Ovary (tissue), 9 donors: Measurements from ENCODE around the gene STK39. TPM values are rescaled to one million over a fixed set of nuclear protein-coding genes. Genes with fewer than 3 reads are reported as not detected.

ENCODE experiments used
- DNase-seq, 5 donors: peaks; one replicate each; pipeline ENCODE4 v3.0.0-alpha.2; 2019 to 2020
- H3K27ac ChIP-seq, 2 donors: fragments of 200-600 bp; one replicate each; pipeline versions ENCODE4 v1.5.1 to v1.8.0; 2019 to 2022
- H3K27me3 ChIP-seq: fragments of 200-600 bp; one replicate; pipeline ENCODE4 v1.8.0; 2022
- H3K36me3 ChIP-seq: fragments of 200-600 bp; sonication (generic); one replicate; pipeline ENCODE4 v1.5.1; 2019
- H3K4me1 ChIP-seq: one replicate; pipeline ENCODE4 v1.8.1; 2013; ENCODE audit warnings: mild to moderate bottlenecking, moderate library complexity; ENCODE audit not compliant: insufficient read depth
- H3K4me3 ChIP-seq: fragments of 200-600 bp; sonication (generic); one replicate; pipeline ENCODE4 v1.5.1; 2017
- H3K9me3 ChIP-seq, 2 donors: fragments of 200-600 bp in 1 of 2; sonication (generic) in 1 of 2; one replicate each; pipeline versions ENCODE4 v1.5.1 to v1.8.1; 2013 to 2019; ENCODE audit warnings: mild to moderate bottlenecking in 1 of 2, moderate library complexity in 1 of 2
- EP300 ChIP-seq: sonication (generic); formaldehyde crosslinking; IDR thresholded peaks from one replicate; pipeline ENCODE4 v1.6.1; 2017; ENCODE audit warnings: antibody characterized with exemption
- POLR2A ChIP-seq: fragments of 450-650 bp; IDR thresholded peaks from one replicate; pipeline ENCODE4 v1.6.1; 2017; ENCODE audit warnings: antibody characterized with exemption, mild to moderate bottlenecking, moderate library complexity
- WGBS, 3 donors: extraction: QIAGEN DNeasy Blood & Tissue Kit in 1 of 3; methylation state at CpG; one replicate each; pipeline versions ENCODE4 v1.1.5 to v1.1.7; 2013 to 2017; 5-methylcytosine and 5-hydroxymethylcytosine counted together
- intact Hi-C, 4 donors: fragments of 100-400 bp; cut with DNase I; formaldehyde crosslinking; loops; one replicate each; pipeline versions ENCODE4 v1.11.0 to v1.15.1; 2022 to 2023
- polyA plus RNA-seq, 2 donors: library from polyadenylated mRNA; stranded (reverse); fragments of 200-250 nt in 1 of 2; fragments of 350-450 nt in 1 of 2; fragmentation: Illumina TruSeq in 1 of 2; extraction: RNeasy Lipid Tissue Mini Kit (QIAGEN cat#74804) in 1 of 2; gene quantifications; one replicate each; pipeline ENCODE4 v1.2.3, GENCODE V29; 2013 to 2014
- total RNA-seq, 7 donors: library from RNA; depleted of rRNA in 2 of 7; stranded (reverse); fragments of >200 nt in 2 of 7; fragmentation: NEBNext Ultra II Directional in 3 of 7; extraction: Animal tissue kit (Norgen Biotek cat#: 25700) in 3 of 7; gene quantifications; one replicate each; pipeline versions ENCODE4 v1.1.0 to v1.2.4, GENCODE V29; 2016 to 2023
- TF ChIP-seq, protein P1 (sequence below), 3 donors: fragments of 450-650 bp in 2 of 3; fragments of 200-600 bp in 1 of 3; IDR thresholded peaks; one replicate each; pipeline versions ENCODE4 v1.5.1 to v1.8.0; 2016 to 2022; ENCODE audit warnings: antibody characterized with exemption in 3 of 3, mild to moderate bottlenecking in 1 of 3
- donor health status: DM: no; HTN: no; CAD: no; lungs with moderate emphysema.
- donor health status: DM: no; HTN: no; CAD: no.
- donor health status: Bipolar disorder and iron deficiency.
- donor health status: DM: yes; HTN: yes; CAD: no.
- donor health status: DM: no; HTN: no; CAD: no.
- donor health status: DM: yes; HTN: yes; CAD: no.

The STK39 gene
- total and polyA plus RNA-seq, 9 donors: 5.9 to 14.1 (median 10.6) TPM

DNA sequence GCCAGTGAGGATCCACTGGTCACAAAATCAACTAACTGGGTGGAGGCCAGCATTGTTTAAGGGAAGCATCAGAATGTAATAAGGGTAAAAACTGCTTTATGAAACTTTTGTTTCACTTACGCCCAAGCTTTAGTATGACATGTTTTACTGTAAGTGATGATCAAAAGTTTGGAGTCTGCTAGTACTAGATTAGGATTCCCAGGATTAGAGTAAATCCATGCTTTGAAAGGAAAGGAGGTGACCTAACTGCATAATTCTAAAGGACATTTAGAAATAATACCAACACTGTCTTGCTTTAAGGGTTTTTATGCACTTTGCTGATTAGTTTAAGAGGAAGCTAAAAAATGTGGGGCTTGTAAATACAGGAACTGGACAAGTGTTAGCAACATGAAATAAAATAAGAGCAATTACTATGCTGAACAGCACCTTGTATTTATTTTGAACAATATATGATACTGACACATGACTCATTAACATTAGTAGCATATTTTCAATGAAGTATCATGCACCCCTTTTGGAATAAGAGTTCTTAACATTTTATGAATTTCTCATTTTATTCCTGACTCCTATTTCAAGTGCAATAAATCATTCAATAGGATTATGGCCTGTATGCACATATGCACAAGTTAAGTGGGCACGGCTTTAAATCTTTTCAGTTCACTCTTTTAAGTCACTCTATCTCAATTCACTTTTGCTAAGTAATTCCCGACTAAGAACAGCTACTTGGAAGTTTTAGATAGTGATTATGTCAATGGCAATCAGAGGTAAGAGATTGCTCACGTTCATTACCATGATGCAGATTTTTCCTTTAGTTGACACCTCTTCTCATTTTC lies 62.5 kb downstream of the STK39 start:
- Histone ChIP-seq H3K27me3 (no peaks in the 10 kb centered on the region), H3K4me1 (peaks cover 3% of the 10 kb centered on the region), H3K4me3 (no peak overlapping the region), H3K36me3 (no peaks in the 10 kb centered on the region), H3K27ac (no peak overlapping the region), H3K9me3 (no peaks in the 10 kb centered on the region)
- 89 to 94% (median 92%) methylated on average over 4 of the region's 4 CpGs for WGBS, 3 donors
- intact Hi-C loops: no loop called here
- DNase-seq: no peak
- TF ChIP-seq POLR2A: no peak

DNA sequence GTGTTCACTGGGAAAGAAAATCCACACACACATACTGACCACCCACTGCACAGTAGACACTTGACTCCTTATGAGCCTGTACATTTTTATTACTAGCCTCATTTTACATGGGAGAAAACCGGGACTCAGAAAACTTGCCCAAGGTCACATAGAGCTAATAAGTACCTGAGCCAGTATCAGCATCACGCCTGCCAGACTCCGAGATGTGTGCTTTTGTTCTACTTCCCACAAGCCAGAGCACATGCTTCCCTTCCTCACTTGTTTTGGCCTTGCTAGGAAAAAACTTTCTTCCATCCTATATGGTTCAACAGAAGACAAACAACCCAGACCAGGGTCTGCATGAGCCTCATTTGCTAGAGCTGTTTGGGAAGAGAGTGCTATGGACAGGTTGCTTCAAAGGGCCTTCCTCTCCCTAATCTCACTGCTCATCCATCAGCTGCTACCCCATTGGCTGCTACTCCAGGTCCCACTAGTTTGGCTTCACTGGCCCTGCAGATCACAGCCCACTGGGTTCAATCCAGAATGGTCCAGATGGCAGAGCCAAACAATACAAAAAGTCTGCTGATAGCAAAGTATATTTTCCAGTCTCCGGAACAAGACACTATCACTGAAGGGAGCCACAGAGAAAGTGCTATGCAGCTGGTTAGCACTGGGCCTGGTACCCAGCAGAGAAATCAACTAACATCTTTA lies 63.9 kb downstream of the STK39 start:
- no peak overlapping the region for H3K4me3 ChIP-seq
- peaks cover 5% of the 10 kb centered on the region for H3K4me1 ChIP-seq
- no peak overlapping the region for H3K27ac ChIP-seq
- no peak for DNase-seq
- H3K9me3 ChIP-seq: no peaks in the 10 kb centered on the region
- no peaks in the 10 kb centered on the region for H3K36me3 ChIP-seq
- no peaks in the 10 kb centered on the region for H3K27me3 ChIP-seq
- TF ChIP-seq EP300 (no peak), POLR2A (no peak)
- TF ChIP-seq, protein P1, sequence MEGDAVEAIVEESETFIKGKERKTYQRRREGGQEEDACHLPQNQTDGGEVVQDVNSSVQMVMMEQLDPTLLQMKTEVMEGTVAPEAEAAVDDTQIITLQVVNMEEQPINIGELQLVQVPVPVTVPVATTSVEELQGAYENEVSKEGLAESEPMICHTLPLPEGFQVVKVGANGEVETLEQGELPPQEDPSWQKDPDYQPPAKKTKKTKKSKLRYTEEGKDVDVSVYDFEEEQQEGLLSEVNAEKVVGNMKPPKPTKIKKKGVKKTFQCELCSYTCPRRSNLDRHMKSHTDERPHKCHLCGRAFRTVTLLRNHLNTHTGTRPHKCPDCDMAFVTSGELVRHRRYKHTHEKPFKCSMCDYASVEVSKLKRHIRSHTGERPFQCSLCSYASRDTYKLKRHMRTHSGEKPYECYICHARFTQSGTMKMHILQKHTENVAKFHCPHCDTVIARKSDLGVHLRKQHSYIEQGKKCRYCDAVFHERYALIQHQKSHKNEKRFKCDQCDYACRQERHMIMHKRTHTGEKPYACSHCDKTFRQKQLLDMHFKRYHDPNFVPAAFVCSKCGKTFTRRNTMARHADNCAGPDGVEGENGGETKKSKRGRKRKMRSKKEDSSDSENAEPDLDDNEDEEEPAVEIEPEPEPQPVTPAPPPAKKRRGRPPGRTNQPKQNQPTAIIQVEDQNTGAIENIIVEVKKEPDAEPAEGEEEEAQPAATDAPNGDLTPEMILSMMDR (IDR thresholded peaks at IDR 0.05): no peak
- intact Hi-C loops: no loop called here
- 62 to 72% (median 68%) methylated on average over 4 of the region's 4 CpGs for WGBS, 3 donors

DNA sequence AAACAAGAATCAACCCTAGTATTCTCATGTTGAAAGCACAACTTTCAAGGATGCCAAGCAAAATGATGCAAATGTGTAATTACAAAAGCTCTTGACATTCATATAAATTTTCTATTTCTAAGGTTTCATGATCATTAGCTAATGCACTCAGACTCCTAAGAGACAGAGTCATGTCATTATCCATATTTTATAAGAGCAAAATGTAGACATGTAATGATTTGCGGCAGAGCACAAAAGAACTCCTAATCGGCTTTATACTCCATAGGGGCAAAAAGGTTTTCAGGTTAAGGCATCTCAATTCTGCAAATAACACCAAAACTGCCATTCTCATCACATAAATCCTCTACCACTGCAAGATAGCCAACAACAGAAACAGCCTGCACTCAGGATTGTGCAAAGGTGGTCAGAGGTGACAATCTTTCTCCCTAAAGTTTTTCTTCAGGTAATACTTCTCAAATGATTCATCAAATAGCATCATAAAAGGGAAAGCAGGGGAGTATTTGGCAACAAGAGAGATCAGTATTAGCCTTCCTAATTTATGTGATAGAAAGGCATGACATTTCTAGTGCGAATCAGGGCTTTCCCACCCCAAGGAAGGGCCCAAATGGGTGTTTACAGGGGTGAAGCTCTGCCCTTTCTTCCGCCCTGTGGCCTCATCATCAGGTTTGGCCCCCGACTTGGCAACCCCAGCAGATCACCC lies 64.7 kb downstream of the STK39 start:
- H3K27me3 ChIP-seq: no peaks in the 10 kb centered on the region
- WGBS, 3 donors: 87 to 93% (median 91%) methylated on average over 5 of the region's 5 CpGs

DNA sequence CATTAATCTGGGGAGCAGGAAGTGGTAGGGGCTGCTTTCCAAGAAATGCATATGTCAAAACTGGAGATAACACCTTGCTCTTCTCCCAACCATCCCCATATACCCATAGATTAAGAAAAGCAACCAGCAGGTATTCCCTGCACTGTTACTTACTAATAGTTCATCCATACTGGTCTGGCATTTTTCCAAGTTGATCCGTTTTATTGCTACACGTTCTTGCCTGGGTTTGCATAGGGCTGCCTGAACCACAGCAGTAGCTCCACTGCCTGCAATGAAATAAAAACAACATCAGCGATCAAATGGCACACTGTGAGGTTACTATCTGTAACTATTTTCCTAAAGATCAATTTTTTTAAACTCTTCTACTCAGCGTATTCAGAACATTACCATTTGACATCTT lies 65.6 kb downstream of the STK39 start:
- TF ChIP-seq, protein P1 (IDR thresholded peaks at IDR 0.05): no peak
- TF ChIP-seq EP300 (no peak), POLR2A (no peak)
- no peaks in the 10 kb centered on the region for H3K27me3 ChIP-seq
- intact Hi-C loops: no loop called here
- 79 to 83% (median 80%) methylated on average over 4 of the region's 4 CpGs for WGBS, 3 donors
- H3K4me1 ChIP-seq: peaks cover 5% of the 10 kb centered on the region
- H3K27ac ChIP-seq: no peak overlapping the region
- H3K36me3 ChIP-seq: no peaks in the 10 kb centered on the region
- H3K4me3 ChIP-seq: no peak overlapping the region
- DNase-seq: no peak
- no peaks in the 10 kb centered on the region for H3K9me3 ChIP-seq

More for the DNA sequence above, 64.7 kb downstream of the STK39 start:
- H3K27ac ChIP-seq: no peak overlapping the region
- no peaks in the 10 kb centered on the region for H3K36me3 ChIP-seq
- no peak for DNase-seq
- no peak overlapping the region for H3K4me3 ChIP-seq
- TF ChIP-seq POLR2A: no peak
- TF ChIP-seq, protein P1 (IDR thresholded peaks at IDR 0.05): no peak
- intact Hi-C loops: no loop called here
- peaks cover 5% of the 10 kb centered on the region for H3K4me1 ChIP-seq
- no peaks in the 10 kb centered on the region for H3K9me3 ChIP-seq
